GM19438 (cell line): ENCODE data around the gene SNAPC4.
A peak's percentile ranks its signal among the peaks of the same experiment; 100 is the strongest.

ENCODE experiments used
- ATAC-seq: cut with Tn5 transposase; IDR thresholded peaks from one replicate; pipeline ENCODE4 v1.9.1; 2021; ENCODE audit warnings: low read depth; ENCODE audit not compliant: unreplicated experiment

SNAPC4 gene

GRCh38 chr9:136373300-136374182 is 26.4 kb downstream of the SNAPC4 start, which contains the start of gene CARD9:
CARD9 (minus strand) TSS chr9:136373669; CDS start chr9:136372078, 1,591 bp downstream.
- no peak for ATAC-seq

GRCh38 chr9:136372561-136373299 is 27.2 kb downstream of the SNAPC4 start:
- no peak for ATAC-seq

DNA sequence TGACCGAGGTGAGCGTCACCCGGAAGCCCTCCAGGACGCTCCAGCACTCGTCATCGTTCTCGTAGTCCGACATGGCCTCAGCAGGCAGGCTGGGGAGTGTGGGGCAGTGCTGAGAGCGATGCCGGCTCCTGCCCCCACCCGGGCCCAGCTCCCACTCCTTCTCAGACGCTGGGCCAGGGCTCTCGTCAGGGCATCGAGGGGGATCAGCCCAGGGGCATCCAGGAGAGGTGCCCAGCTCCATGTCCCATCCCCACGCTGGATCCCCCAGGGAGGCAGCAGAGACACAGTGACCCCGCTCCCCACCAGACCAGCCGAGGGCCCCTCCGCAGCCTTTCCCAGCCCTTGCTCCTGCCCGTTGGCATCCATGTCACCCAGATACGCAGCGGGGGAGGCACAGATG is 28.0 kb downstream of the SNAPC4 start:
- no peak for ATAC-seq

DNA sequence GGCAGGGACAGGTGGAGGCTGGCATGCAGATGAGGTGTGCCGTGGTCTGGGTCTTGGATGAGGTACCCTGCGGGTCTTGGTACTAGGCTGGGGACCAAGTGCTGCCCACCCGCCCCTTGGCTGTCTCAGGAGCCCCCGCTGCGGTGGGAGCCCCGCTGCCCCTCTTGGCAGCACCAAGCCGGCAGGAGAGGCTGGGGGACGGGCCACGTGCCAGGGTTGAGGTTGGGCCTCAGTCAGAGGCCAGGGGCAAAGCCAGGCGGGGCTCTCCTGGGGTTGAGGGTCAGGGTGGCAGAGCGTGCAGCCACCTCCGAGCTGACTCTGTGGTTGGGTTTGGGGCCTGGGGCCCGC is 28.5 kb downstream of the SNAPC4 start:
- no peak for ATAC-seq

- ATAC-seq = no peak
Observed at GRCh38 chr9:136370687-136371532, 29.1 kb downstream of the SNAPC4 start.

DNA sequence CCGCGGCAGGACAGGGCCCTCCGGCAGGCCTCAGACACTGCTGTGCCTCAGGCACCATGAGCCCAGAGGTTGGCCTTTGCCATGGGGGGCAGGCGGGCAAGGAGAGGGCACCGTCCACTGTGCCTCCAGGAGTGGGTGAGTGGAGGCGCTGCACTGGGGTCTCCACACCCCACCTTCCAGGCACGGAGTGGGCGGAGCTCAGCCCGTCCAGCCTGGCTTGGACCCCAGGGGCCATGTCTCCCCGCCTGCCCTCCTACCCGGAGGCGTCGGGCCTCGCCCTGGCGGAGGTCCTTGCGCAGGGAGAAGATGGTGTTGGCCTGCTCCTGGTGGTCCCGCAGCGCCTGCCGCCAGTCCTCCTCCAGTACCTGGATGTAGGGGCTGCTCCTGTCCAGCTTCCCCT is 29.9 kb downstream of the SNAPC4 start:
- no peak for ATAC-seq

DNA sequence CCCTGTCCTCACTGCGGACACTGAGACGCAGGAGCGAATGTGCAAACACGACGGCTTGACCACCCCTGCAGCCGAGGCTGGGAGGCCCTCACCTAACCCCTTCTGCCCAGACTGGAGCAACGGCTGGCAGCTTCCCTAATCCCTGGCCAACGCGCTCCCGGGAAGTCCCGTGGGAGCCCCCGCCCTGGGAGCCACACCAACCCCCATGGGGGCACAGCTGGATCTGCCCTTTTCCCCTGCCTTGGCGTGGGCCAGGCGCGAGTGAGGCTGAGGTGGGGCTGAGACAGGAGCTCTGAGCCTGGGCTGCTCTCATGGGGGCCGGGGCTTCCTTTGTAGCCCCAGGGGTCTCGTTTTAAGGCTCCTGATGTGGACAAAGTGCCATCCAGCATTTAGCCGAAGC is 31.8 kb downstream of the SNAPC4 start:
- no peak for ATAC-seq

DNA sequence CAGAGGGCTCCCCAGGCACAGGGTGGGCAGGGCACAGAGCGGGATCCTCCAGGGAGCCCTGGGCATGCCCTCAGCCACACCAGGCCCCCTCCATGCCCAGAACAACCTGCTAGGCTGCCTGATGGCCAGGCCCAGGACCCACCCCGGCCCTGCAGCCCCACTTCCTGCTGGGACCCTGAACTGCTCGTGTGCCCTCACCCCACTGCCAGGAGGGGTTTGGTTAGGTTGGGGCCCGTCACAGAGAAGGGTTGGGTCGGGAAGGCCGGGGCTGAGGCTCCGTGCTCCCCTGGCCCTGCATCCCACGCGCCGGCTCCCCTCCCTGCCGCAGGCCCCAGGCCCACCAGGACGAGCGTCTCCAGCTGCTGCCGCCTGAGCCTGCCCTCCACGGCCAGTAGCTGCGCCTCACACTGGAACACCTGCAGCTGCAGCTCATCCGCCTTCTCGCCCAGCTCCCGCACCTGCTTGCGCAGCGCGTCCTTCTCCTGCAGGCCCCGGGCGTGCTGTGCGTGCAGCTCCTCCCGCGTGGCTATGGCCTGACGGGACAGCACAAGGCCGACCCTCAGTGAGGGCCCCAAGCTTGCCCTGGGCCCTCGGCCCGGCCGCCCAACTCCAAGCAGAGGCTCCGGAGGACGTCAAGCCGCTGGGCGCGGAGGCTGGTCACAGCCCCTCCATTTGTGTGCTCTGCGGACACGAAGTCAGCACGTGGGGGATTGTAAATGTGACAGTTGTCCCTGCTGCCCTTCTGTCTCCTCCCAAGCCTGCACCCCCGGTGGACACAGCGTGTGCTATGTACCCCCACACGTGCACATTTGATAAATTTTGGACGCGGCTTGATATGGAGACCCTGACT is 32.4 kb downstream of the SNAPC4 start:
- no peak for ATAC-seq

DNA sequence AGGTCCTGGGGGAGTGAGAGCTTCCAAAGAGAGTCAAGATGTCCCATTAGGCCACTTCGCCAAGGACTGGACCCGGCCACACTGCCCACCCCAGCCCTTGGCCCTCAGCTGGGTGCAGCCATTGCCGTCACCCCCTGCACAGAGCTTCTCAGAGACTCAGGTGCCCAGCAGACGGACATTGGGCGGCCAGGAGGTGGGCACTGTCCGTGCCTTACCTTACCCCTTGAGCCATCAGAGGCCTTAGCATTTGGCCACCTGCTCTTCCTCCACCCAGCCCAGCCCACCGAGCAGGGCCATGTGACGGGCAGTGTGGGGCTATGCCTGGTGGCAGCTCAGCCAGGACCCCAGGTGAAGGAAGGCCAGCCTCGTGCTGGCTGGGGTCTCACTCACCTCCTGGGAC is 33.1 kb downstream of the SNAPC4 start:
- ATAC-seq = no peak

DNA sequence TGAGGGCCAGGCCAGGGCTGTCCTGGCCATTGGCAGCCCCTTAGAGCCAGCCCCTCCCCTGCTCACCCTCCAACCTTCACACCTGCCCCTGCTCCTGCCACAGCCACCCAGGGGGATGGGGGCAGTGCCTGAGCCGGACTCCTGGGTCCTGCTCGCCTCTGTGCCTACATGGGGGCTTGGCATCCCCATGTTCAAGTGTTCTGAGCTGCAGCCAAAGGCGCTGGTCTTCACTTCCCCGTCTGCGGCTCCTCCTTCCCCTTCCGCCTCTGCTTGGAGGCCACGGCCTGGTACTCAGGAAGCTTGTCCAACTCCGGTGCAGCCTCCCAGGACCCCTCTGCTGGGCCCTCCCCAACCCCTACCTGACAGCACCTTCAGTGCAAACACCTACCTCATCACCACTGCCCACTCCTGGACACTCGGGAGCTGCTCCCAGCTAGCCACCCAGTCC is 34.2 kb downstream of the SNAPC4 start:
- ATAC-seq = no peak

DNA sequence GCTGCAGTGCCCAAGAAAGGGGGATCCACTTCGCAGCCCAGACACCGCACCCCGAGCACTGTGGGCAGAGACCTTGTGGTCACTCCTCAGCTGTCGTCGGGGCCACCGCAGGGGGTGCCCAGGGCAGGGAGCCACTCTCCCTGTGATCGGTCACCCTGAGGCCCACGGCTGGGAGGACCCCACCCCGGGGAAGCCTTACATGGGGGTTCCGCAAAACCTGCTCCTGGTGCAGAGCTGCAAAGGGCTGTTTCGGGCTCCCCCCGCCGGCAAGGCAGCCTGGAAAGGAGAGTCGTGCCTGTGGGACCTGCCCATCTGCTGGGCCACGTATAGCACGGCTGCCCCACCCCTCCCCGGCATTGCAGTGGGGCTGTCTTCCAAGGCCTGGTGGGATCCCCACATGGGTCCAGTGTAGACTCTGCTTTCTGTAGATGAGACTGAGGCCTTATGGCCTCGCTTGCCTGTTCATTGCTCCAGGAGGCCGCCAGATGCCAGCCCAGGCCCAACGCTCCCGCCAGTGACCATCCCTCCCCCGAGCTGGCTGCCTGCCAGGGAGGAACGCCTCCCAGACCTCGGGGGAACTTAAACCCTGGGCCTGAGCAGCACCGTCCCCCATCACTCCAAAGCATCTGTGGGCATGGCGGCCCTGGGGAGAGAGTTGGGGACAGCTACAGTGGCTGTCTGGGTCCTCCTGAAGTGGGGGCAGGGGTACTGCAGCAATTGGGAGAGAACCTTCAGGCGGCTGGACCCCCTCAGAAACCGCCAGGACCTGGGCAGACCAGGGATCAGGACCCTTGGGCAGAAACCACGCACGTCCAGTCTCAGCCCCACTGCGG is 34.8 kb downstream of the SNAPC4 start:
- ATAC-seq = no peak

DNA sequence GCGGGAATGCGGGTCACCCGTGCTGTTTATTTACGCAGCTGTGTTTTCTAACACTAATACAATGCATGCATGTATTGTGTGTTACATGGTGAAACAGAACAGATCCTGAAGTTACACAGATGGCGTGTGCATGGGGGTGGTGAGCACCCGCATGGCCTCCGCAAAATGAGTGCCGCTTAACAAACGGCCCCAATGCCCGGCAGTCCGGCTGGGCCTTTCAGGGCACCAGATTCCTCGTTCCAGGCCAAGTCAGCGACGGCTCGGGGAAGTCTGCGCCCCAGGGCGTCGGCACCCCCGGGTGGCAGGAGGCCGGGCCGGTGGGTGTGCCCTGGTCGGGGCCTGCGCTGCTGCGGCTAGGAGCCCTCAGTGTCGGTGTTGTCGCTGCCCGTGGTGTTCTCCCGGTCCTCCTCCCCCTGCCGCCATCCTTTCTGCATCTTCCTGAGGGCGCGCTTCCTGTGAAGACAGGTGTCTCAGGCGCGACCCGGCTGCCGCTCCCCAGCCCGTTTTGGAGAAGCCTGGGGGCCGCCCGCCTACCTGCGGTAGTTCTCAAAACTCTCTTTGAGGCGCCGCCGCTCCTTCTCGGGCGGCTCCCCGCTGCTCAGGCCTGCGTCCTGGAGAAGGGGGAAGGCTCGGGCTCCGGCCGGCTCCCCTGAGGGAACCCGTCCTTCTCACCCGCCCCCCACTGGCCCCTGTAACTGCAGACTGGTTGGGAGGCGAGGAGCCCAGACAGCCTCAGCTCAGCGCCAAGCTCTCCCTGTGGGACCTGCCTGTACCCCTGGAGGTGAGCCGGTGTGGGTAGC is 35.8 kb downstream of the SNAPC4 start:
- ATAC-seq = no peak

DNA sequence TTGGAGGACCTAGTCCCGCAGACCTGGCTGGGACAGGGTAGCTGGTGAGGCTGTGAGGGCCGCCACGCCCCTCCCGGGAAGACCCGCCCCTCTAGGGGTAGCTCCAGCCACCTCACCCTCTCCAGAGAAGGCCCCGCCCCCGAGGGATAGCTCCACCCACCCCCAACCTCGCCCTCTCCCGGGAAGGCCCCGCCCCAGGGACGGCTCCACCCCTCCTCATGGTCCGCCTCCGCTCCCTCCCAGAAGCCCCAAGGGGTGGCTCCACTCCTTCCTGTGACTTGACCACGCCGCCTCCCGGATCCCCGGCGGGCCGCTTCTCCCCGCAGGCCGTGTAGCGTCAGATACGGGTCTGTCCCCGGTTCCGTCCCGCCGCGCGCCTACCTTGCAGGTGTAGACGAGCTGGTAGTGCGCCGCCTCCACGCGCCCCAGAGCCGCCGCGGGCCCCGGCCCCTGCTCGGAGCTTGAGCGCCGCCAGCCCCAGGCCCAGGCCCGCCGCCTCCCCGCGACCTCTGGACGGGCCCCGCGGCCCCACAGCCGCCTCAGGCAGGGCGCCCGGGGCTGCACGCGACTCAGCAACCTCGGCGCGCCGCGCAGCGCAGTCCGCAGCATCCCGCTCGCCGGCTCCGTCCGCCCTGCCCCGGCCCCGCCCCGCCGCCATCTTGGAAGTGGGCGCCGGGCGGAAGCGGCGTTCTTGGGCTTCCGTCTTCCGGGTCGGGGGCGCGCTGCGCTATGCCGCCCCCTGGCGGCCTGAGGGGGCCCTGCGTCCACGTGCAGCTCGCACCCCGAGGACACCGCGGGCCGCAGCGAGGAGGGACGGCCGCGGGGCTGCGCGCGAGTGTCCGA is 36.6 kb downstream of the SNAPC4 start, which contains the start of gene DNLZ:
DNLZ (minus strand) TSS at position 639 of the 843 bp plus-strand sequence; CDS start at position 609, 30 bp downstream.
- ATAC-seq = peak; percentile 78

GRCh38 chr9:136362450-136362784 is 37.6 kb downstream of the SNAPC4 start:
- no peak for ATAC-seq

DNA sequence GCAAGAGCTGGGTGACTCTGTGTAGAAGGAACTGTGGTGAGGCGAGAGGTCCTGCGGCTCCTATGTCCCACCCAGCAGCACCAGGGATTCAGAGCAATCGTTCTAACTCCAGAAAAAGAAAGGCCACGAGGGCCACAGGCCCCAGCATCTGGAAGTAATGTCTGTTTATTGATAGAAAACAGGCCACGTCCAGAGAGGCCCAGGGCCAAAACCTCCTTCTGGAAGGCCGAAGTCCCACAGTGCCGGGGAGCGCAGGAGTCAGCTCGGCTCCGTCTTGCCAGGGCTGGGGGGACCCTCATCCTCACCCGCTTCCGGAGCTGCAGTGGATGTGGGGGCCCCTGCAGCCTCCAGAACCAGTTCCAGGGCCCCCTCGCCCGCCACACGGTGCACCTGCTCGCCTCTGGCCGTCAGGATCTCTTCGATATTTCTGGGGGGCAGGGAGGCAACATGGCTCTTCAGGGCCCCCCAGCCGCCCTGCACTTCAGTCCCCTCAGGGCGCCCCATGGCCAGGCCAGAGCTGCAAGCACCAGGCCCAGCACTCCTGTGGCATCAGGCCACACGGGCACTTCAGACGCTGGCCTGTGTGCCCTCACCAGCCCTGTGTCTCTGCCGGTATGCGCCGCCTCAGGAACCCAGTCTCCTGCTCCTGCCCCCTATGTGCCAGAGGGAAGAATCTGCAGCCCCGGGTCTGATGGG is 38.1 kb downstream of the SNAPC4 start:
- ATAC-seq = no peak

GRCh38 chr9:136361047-136361753 is 38.8 kb downstream of the SNAPC4 start:
- ATAC-seq = no peak
